HG03432 (cell line): ENCODE data around the gene PYGO2.
"Not testable (repeated sequence)": the region's sequence is repeated elsewhere in the genome, so short reads cannot be mapped to it uniquely, and the experiment has no call there.

Experiments used
- ATAC-seq: cut with Tn5 transposase; IDR thresholded peaks from one replicate; pipeline ENCODE4 v1.9.1; 2021; ENCODE audit warnings: mild to moderate bottlenecking, moderate library complexity; ENCODE audit not compliant: unreplicated experiment

PYGO2 gene

GRCh38 chr1:154982897-154983648 is 21.5 kb upstream of the PYGO2 start, which contains the start of gene FLAD1:
FLAD1 (plus strand) TSS chr1:154983344; CDS start chr1:154983695, 351 bp downstream.
- ATAC-seq, result peak; percentile 96

DNA sequence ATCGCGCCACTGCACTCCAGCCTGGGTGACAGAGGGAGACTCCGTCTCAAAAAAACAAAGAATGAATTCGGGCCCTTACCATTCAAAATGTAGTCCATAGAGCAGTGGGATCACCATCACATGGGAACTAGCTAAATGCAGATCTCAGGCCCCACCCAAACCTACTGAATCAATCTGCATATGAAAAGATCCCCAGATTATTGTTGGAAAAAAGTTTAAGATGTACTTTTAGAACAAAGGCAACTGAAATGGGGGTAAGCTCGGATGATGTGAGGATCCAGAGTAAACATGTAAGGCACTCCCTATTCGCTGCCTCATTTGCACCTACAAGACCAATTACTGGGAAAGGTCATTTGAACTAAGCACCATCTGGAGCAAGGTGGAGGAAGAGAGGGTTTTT is 20.8 kb upstream of the PYGO2 start:
- no peak for ATAC-seq

GRCh38 chr1:154978360-154978759 is 16.8 kb upstream of the PYGO2 start:
- ATAC-seq, result no peak

GRCh38 chr1:154977762-154978161 is 16.2 kb upstream of the PYGO2 start:
- ATAC-seq, result not testable (repeated sequence)

GRCh38 chr1:154975409-154976059 is 14.0 kb upstream of the PYGO2 start:
- no peak for ATAC-seq

DNA sequence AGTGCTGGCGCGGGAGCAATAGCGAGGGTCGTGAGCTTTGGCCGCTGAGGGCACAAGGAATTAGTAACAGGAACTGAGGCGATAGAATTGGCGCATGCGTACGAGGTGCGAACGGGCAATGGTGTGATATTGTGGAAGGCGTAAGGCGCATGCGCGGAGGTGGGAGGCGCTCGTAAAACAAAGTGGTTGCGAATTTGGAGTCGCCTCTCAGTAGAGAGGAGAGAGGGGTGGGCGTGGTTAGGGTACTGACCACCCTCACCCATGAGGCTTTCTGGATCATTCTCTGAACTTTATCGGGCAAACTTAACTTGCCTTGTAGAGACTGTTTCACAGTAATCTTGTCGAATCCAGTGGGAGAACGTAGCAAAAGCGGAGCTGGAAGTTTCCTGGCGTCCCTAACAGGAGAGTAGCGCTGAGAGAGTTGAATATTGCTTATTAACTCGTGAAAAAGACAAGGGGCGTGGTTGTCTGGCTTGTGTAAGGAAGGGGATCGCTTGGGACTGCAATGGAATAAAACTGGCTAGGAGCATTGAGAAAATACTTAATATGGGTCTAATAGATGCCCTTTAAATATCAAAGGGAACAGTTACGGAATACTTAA is 13.3 kb upstream of the PYGO2 start:
- ATAC-seq, result peak; percentile 47

DNA sequence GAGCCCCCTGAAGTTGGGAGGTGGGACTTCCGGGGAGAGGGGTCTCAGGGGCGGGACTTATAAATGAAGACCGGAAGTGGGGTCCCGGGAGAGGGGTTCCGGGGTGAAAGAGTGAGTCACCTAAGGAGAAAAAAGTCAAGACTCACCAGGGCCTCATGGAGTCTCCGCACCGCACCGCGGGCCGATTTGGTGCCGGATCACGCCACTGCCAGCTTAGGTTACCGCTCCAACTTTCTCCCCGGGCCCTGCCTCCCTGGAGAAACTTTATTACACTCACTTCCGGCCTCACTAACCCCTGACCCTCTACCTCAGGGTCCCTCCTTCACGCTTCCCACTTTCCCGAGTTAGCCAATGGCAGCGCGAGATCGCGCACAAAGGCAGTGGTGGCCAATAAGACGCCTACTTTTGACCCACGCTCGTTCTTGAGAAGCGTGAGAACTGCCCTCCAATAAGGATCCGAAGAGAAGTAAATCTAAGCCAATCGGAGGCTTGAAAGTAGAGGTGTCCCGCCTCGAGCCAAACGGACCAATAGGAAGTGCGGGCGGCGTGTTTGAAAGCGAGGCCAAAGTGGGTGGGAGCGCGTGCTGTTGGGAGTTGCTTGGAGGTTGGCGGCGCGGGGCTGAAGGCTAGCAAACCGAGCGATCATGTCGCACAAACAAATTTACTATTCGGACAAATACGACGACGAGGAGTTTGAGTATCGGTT is 12.7 kb upstream of the PYGO2 start, which contains the start of gene CKS1B:
TSS of gene CKS1B (plus strand) at position 580 of the 706 bp plus-strand sequence. CDS start at position 645, 65 bp downstream.
- peak; percentile 73 for ATAC-seq

GRCh38 chr1:154973344-154974101 is 11.9 kb upstream of the PYGO2 start:
- ATAC-seq, result peak; percentile 24

DNA sequence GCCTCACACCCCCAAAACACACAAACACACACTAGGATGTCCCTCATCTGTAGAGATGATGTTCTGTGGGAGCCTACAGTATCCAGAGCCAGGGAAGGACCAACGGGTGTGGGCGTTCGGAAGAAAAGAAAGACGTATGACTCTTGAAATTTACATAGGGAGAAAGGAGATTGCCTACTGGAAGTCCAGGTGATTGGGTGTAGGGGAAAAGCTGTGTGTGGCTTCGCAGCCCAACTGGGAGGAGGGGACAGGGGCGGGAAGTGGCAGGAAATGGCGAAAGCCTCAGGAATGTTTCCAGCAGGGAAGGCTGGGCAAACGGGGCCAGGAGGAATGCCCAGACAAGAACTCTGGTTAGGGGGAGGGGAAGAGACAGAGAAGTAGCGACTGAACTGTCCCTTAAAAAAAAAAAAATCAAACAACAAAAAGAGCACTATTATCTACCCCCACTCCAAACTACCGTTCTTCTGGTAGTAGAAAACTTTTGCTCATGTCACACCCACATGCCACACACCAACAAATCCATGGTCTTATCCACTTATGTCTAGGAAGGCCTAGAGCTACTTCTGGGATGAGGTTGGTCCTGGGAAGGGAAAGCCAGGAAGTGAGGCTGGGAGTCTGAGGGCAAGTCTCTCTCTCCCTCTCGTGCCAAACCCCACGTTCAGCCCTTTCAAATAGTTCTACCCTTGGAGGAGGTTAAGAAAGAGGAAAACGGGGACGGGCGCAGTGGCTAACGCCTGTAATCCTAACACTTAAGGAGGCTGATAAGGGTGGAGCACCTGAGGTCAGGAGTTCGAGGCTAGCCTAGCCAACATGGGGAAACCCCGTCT is 11.1 kb upstream of the PYGO2 start:
- no peak for ATAC-seq

GRCh38 chr1:154972213-154972516 is 10.6 kb upstream of the PYGO2 start:
- ATAC-seq, result no peak

GRCh38 chr1:154971341-154971998 is 9.9 kb upstream of the PYGO2 start:
- no peak for ATAC-seq

DNA sequence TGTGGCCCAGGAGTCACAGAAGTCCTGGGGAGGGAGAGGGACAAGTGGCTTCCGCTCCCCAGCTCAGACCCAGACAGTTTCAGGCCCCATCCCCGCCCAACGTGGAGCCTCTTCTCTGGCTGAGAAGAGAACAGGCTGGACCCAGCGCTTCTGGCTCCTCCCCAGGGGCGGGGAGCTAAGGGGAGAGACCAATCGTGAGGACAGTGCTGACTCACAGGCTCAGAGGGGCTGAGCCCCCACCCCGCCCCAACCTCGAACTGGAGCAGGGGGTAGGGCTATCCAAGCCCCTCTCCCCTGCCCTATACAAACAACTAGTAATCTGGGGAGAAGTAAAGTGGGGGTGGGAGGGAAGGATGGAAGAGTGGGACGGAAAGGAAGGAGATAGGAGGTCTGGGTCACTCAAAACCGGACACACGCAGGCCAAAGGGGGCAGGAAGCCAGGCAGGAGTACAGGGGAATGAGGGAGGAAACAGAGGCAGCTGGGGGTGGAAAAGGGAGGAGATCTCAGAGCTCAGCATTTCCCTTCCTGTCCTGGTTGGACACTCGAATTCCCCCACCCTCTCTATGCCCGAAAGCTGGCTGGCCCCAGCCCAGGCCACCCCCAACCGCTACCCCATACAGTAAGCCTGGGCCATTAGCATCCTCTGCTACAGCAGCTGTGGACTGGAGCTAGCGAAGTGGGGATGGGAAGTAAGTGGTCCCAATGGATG is 9.2 kb upstream of the PYGO2 start, which contains the start of gene SHC1:
TSS of gene SHC1 (minus strand) at position 117 of the 710 bp plus-strand sequence. CDS start 221 bp downstream, outside the sequence.
- ATAC-seq, result no peak

DNA sequence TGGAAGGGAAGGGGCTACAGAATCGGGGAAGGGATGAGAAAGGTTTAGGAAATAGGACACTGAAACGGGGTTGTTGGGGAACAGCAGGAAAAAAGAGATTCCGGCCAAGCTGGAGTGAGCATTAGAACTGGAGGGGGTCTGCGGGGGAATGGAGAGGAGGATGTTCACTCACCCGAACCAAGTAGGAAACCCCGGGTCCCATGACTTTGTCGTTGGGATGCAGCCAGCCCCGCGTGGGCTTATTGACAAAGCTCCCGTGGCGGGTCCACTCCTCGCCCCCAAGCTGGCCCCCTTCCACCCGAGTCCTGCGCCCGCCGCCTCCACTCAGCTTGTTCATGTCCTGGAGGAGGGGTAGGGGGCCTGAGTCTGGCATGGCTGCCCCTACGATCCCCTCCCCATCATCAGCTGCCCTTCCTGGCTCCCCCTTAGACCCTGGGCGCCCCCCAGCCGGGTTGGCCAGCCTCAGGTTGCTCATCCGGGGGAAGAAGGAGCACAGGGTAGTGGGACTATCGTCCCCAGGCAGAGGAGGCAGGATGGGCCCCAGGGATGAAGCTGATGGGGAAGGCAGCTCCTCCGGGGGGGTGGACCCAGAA is 8.4 kb upstream of the PYGO2 start:
- ATAC-seq, result no peak

- no peak for ATAC-seq
Measured at GRCh38 chr1:154969246-154969645, 7.7 kb upstream of the PYGO2 start.

DNA sequence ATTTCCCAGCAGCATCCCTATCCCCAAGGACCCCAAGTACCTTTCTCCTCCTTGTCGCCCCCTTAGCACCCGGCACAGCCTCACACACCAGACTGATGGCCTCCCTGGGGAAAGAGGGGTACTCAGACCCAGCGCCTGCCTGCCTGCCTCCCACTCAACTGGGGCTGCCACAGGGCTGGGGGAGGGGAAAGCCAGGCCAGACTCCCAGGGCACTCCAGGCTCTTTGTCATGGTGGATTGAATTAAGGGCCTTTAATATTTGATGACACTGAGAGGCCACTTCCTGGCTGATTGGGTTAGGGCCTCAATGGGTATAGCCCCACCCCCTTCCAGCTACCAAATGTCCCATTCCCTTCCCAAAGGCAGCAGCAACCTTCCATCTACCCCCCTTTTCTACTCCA is 7.1 kb upstream of the PYGO2 start:
- no peak for ATAC-seq

DNA sequence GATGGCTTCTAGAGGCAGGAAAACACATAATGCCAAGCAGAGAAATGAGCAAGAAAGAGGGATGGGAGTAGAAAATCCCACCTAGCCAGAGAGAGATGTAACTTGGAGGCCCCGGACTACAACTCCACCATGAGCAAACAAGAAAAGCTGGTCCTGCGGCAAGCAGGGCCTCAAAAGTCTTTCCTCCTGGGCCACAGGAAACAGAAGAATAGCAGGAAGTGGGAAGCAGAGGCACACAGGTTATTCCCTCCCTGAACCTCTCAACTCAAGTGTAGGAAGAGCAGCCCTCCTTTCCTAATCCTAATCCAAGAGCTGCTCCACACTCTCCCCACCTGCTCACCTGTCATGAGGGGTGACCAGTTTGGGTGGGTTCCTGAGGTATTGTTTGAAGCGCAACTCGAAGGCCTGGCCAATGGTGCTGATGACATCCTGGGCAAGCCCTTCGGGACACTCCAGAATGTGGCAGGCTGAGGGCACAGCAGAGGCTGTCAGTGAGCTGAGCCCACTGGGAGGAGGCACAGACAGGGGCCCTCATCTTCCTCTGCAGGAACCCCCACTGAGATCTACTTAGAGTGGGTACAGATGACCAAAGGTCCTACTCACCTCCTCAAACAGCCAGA is 5.9 kb upstream of the PYGO2 start:
- ATAC-seq, result no peak

- ATAC-seq, result no peak
Measured at GRCh38 chr1:154966111-154966510, 4.5 kb upstream of the PYGO2 start.

DNA sequence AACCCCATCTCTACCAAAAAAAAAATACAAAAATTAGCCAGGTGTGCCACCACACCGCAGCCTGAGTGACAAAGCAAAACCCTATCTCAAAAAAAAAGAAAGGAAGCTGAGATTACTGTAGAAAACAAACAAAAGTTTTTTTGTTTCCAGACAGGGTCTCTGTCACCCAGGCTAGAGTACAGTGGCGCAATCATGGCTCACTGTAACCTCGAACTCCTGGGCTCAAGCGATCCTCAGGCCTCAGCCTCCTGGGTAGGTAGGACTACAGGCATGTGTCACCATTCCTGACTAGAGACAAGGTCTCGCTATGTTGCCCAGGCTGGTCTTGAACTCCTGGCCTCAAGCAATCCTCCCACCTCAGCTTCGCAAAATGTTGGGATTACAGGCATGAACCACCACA is 2.8 kb upstream of the PYGO2 start:
- no peak for ATAC-seq
